ENCODE data around the gene CD1D.

GRCh38 chr1:158191299-158191698 is 10.6 kb downstream of the CD1D start:
- TF ChIP-seq CTCF (IDR thresholded peaks at IDR 0.05) (no peak), POLR2A (IDR thresholded peaks at IDR 0.05) (no peak), EP300 (IDR thresholded peaks at IDR 0.05) (no peak)

Measured in stomach (tissue), 4 donors.